Measurements from ENCODE around the gene CHCHD4. TPM values are rescaled to one million over a fixed set of nuclear protein-coding genes. Genes with fewer than 3 reads are reported as not detected.

CHCHD4 gene
- polyA plus RNA-seq, 2 of the 4 experiments (the other 2 are of a cell fraction) = 37.3 to 48.8 TPM

GRCh38 chr3:14125193-14126016 is 735 bp upstream of the CHCHD4 start (continued):
- peak in 1 of 2 experiments; percentile 5; a peak in 1 of 5 replicates for TF ChIP-seq RAD21 (conservative IDR thresholded peaks at IDR 0.05 in 1 of 2, IDR thresholded peaks at IDR 0.05 in 1 of 2)
- peak; percentile 91 for TF ChIP-seq REST (IDR thresholded peaks at IDR 0.05)
- TF ChIP-seq POLR2AphosphoS2 (conservative IDR thresholded peaks at IDR 0.05; ENCODE audit: low read length) = no peak
- TF ChIP-seq POLR2A (IDR thresholded peaks at IDR 0.05; ENCODE audit: low read length) = no peak
- TF ChIP-seq JUNB (IDR thresholded peaks at IDR 0.05) = no peak
- TF ChIP-seq EP300 (IDR thresholded peaks at IDR 0.05) = no peak
- no peak for TF ChIP-seq SMC3 (IDR thresholded peaks at IDR 0.05)
- no peak for TF ChIP-seq ZFP36 (IDR thresholded peaks at IDR 0.05; ENCODE audit: borderline replicate concordance, partially characterized antibody)
- TF ChIP-seq HEYL (CRISPR knock-in tag; IDR thresholded peaks at IDR 0.05) = no peak
- no peak for TF ChIP-seq CEBPB (IDR thresholded peaks at IDR 0.05)
- peak; percentile 80; the same call in 1 of the 2 replicates for TF ChIP-seq PHF8 (IDR thresholded peaks at IDR 0.05; ENCODE audit: borderline replicate concordance, low read depth)

GRCh38 chr3:14124223-14124614 is 451 bp downstream of the CHCHD4 start:
- H3K4me2 ChIP-seq = peak overlapping the region; percentile 99
- peak; percentile 57 to 63 for DNase-seq (ENCODE audit: low read depth in 1 of 2, low spot score in 1 of 2)
- H3K27ac ChIP-seq = peak overlapping the region; percentile 94 to 98
- POLR2A ChIA-PET = interaction anchor here (0.6 to 3.0 kb wide), 12 partner anchors 9 to 527 kb away, joined by 3 to 41 read pairs (median 4); partner anchors contain the start of genes CCDC174, LSM3 and XPC
- H3K9me3 ChIP-seq = no peaks in the 10 kb centered on the region
- peak overlapping the region; percentile 91 for H3K4me3 ChIP-seq
- 4% methylated on average over 18 of the region's 37 CpGs for whole genome bisulfite sequencing (ENCODE audit: missing lambda C conversion rate)
- peak; percentile 42 to 49 for ATAC-seq
- peaks cover 19% of the 10 kb centered on the region for H3K4me1 ChIP-seq
- CTCF ChIA-PET = interaction anchor here (0.9 to 2.5 kb wide), 9 partner anchors 10 to 466 kb away, joined by 3 to 9 read pairs (median 5); no protein-coding TSS in a partner anchor
- FAIRE-seq = no peak
- TF ChIP-seq POLR2A (IDR thresholded peaks at IDR 0.05; ENCODE audit: low read length) (peak; percentile 31), RFX5 (IDR thresholded peaks at IDR 0.05) (no peak), ZFP36 (IDR thresholded peaks at IDR 0.05; ENCODE audit: borderline replicate concordance, partially characterized antibody) (no peak), MAX (IDR thresholded peaks at IDR 0.05) (peak; percentile 95), RARB (CRISPR knock-in tag; IDR thresholded peaks at IDR 0.05) (no peak), CHD2 (IDR thresholded peaks at IDR 0.05; ENCODE audit: low read length, partially characterized antibody) (no peak), CBX2 (IDR thresholded peaks at IDR 0.05; ENCODE audit: borderline replicate concordance, low read depth) (no peak), NFE2L2 (conservative IDR thresholded peaks at IDR 0.05; ENCODE audit: low read length) (no peak), JUN (IDR thresholded peaks at IDR 0.05) (no peak), ELK1 (IDR thresholded peaks at IDR 0.05; ENCODE audit: low read depth, low read length) (no peak), ESRRA (IDR thresholded peaks at IDR 0.05; ENCODE audit: borderline replicate concordance, low read length) (peak; percentile 75; the same call in 1 of the 2 replicates), USF2 (IDR thresholded peaks at IDR 0.05) (no peak), E2F6 (IDR thresholded peaks at IDR 0.05; ENCODE audit: borderline replicate concordance, low read depth) (no peak; the same call in 1 of the 2 replicates), CBX8 (IDR thresholded peaks at IDR 0.05) (no peak), HES2 (IDR thresholded peaks at IDR 0.05) (no peak), BHLHE40 (IDR thresholded peaks at IDR 0.05; ENCODE audit: low read depth, low read length) (no peak), JUNB (IDR thresholded peaks at IDR 0.05) (no peak), ZNF302 (CRISPR knock-in tag; IDR thresholded peaks at IDR 0.05) (no peak), NR3C1 (IDR thresholded peaks at IDR 0.05) (no peak), HOXB13 (CRISPR knock-in tag; IDR thresholded peaks at IDR 0.05; ENCODE audit: low read depth) (no peak; the same call in 1 of the 2 replicates), KDM1A (IDR thresholded peaks at IDR 0.05; ENCODE audit: low read depth) (no peak), TP53 (CRISPR knock-in tag; IDR thresholded peaks at IDR 0.05) (no peak), NPAS2 (CRISPR knock-in tag; IDR thresholded peaks at IDR 0.05; ENCODE audit: borderline replicate concordance) (no peak), GATA3 (IDR thresholded peaks at IDR 0.05; ENCODE audit: borderline replicate concordance) (no peak), HEYL (CRISPR knock-in tag; IDR thresholded peaks at IDR 0.05) (no peak), FOXS1 (CRISPR knock-in tag; IDR thresholded peaks at IDR 0.05) (no peak)
